22Rv1 (cell line): Measurements from ENCODE around the gene RNLS.
A peak's percentile ranks its signal among the peaks of the same experiment; 100 is the strongest.

Experiments used
- H3K27ac ChIP-seq: fragments of 450-650 bp; 2 replicates; pipeline ENCODE4 v1.5.1; 2017
- ZFX ChIP-seq: fragments of 450-650 bp; IDR thresholded peaks from 2 replicates; pipeline ENCODE4 v1.6.1; 2017; ENCODE audit warnings: antibody characterized with exemption, borderline replicate concordance
- TF ChIP-seq, protein P1 (sequence below): fragments of 450-650 bp; IDR thresholded peaks from 2 replicates; pipeline ENCODE4 v1.5.1; 2017; ENCODE audit warnings: mild to moderate bottlenecking

RNLS gene

DNA sequence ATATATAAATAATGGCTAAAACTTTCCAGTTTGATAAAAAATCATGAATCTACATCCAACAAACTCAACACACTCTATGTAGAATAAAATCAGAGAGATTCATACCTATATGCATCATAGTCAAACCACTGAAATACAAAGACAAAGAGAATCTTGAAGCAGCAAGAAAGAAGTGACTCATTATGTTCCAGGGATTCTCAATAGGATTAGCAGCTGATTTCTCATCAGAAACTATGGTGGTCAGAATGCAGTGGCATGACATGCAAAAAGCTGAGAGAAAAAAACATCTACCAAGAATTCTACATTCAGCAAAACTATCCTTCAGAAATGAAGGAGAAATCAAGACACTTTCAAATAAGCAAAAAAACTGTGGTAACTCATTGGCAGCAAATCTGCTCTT, 187.4 kb downstream of the RNLS start:
- no peak overlapping the region for H3K27ac ChIP-seq
- TF ChIP-seq, protein P1, sequence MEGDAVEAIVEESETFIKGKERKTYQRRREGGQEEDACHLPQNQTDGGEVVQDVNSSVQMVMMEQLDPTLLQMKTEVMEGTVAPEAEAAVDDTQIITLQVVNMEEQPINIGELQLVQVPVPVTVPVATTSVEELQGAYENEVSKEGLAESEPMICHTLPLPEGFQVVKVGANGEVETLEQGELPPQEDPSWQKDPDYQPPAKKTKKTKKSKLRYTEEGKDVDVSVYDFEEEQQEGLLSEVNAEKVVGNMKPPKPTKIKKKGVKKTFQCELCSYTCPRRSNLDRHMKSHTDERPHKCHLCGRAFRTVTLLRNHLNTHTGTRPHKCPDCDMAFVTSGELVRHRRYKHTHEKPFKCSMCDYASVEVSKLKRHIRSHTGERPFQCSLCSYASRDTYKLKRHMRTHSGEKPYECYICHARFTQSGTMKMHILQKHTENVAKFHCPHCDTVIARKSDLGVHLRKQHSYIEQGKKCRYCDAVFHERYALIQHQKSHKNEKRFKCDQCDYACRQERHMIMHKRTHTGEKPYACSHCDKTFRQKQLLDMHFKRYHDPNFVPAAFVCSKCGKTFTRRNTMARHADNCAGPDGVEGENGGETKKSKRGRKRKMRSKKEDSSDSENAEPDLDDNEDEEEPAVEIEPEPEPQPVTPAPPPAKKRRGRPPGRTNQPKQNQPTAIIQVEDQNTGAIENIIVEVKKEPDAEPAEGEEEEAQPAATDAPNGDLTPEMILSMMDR, result no peak
- no peak for TF ChIP-seq ZFX

DNA sequence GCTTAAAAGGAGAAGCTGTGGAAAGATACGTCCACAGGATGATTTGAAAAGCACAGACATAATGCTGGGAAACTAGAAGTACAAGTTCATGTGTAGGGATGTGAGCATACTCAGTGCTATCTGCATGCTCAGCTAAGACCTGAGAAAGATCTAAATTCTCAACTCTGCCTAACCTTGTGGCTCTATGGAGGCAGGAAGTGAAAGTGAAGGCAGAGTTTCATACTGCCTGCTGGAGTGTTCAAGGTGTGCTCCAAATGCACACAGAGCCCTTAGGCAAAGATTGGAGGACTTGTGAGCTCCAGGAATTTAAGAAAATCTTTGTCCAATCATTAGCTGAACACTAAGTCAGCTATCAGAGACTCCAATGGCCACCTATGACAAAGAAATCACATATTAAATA, 190.9 kb downstream of the RNLS start:
- H3K27ac ChIP-seq, result no peak overlapping the region
- TF ChIP-seq, protein P1, result no peak
- no peak for TF ChIP-seq ZFX

DNA sequence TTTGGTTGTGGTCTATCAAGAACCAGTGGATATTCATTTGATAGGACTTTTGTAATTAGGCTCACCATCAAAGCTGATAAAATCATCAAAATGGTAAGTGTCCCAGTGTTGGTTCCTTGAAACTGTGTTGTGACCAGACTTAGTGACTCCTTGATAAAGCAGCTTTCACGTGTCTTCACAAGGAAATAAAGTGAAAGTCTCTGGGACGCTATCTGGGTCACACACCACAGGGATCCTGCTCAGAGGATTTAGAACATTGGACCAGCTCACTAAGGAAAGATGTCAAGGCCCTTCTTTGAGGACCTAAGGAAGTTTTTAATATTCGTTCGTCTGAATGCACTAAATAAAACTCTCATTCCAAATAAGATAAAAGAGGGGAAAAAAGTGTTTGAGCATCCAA, 193.1 kb downstream of the RNLS start:
- H3K27ac ChIP-seq, result no peak overlapping the region

DNA sequence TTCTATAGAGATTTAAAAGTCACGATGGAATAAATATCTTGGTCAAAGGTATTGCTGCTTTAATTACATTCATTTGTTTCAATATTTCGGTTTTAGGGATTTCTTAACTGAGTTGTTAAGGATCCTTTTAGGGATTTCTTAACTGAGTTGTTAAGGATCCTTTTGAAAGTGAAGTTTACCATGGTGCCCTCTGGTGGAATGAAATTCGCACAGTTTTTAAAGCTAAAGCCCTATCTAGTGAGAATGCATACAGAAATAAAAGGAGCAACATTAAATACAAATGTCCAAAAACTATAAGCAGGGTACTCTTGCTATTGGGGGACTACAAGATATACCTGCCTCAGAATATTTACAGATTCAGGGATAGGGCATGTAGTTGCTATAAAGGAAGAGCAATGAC, 193.7 kb downstream of the RNLS start:
- no peak overlapping the region for H3K27ac ChIP-seq
- TF ChIP-seq ZFX, result no peak
- TF ChIP-seq, protein P1, result peak; percentile 77

More for the DNA sequence above, 193.1 kb downstream of the RNLS start:
- no peak for TF ChIP-seq ZFX
- TF ChIP-seq, protein P1, result no peak

DNA sequence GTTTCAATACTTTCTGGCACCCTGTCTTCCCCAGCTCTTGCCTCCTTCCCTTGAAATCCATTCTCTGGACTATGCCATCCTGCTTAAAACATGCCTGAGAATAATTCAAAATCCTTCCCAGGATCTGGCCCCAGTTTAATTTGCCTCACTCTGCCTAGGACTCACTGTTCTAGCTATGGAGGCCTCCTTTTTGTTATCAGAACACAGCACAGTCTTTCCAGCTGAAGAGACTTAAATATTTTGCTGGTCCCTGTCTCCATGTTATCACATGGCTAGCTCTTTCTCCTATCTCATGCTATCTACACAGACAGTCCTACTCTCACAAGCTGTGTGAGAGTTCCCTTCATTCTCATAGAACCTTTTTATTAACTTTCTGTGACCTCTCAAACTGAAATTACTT, 194.8 kb downstream of the RNLS start:
- TF ChIP-seq, protein P1, result no peak
- TF ChIP-seq ZFX, result no peak
- peak overlapping the region; percentile 97 for H3K27ac ChIP-seq

DNA sequence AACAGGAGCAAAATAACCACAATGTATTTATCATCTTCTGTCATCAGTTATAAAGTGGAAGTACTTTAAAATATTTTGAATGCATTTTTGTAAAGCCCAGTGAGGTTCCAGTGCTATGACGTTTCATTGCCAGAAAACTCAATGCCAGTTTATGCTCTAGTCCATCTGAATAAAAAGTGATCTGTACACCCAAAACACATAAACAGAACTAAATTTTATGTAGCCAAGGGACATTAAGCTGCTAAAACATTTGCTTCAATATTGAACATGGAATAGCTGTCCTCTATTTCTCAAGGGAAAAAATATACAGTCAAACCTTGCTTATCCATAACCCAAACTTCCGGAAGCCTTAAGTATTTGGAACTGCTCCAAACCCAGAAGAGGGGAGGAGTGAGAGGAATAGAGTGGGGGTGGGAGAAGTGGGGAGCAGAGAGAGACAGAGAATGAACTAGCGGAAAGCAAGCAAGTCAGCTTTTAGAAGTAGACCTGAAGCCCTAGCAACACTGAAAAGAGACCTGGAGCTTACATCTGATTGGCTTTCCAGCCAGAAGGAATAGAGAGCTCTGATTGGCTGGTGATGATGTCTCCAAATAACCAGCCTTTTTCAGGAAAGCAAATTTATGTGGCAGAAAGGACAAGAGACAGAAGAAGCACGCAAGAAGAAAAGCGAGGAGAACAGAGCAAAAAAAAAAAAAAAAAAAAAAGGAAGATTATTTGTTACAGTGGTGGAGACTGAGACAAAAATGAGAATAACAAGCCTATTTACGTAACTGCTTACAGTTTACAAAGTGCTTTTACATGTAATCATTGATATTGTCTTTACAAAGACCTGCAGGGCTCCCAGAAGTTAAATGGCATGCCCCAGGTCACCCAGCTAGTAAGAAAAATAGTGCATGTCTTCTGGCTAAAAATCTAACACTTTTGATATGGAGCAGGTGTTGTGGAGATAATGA, 196.0 kb downstream of the RNLS start:
- H3K27ac ChIP-seq, result peak overlapping the region; percentile 97
- TF ChIP-seq, protein P1, result no peak
- TF ChIP-seq ZFX, result no peak

DNA sequence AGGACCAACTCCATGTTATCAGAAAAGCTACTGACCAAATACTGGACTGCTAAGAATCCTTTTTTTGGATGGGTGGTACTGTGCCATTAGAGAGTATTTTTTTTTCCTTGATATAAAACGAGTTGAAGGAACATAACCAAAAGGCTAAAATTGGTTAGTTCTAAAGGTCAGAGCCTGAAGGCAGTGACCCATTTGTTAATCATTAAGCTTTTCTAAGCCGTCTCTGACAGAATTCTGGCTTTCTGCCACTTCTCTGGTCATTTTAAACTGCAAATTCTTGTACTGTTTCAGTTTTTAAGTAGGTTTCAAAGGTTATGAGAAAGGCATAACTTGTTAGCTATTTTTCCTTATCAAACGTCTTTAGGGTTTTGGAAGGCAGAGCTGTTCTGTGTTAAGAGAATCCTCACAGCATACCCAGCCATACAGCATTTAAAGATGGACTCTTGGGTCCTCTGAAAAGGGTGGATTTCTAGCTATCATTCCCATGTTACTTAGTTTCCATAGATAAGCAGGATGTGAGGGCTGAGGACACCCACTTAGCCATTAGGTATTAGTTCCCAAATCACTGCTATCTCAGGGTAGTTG, 196.8 kb downstream of the RNLS start:
- TF ChIP-seq, protein P1, result no peak
- no peak for TF ChIP-seq ZFX
- peak overlapping the region; percentile 97 for H3K27ac ChIP-seq
